ENCODE results near the gene KIAA0513.

DNA sequence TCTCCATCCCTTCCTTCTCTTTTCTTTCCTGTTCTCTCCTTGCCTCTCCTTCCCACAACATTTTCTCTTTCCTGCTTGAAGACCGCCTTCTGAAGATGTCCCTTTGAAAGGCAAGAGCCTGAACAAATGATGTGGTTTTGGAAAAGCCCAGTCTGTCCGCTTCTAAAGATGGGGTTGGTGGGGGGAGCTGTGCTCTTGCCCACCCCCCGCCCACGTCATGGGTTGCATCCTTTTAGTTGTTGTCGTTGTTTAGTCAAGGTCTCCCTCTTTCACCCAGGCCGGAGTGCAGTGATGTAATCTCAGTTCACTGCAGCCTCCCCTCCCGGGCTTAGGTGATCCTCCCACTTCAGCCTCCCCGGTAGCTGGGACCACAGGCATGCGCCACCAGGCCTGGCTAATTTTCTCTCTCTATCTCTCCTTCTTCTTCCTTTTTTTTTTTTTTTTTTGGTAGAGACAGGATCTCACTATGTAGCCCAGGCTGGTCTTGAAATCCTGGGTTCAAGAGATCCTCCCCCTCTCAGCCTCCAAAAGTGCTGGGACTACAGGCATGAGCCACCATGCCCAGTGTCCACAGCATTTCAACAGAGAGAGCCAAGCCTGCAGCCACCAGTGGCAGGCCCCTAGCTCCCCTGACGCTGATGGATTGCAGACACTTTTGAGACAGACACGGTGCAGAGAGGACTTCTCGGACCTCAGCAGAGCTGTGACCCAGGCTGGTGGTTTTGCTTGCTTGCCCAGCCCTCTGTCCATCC lies 110.7 kb downstream of the KIAA0513 start:
- TF ChIP-seq POLR2A (IDR thresholded peaks at IDR 0.05) (no peak), CTCF (IDR thresholded peaks at IDR 0.05) (no peak)

Data from thyroid gland (tissue), 4 donors.